OCI-LY1 (cell line): ENCODE measurements around the gene CCDC59.

Source experiments
- H2AFZ ChIP-seq: fragments of 200-600 bp; sonication (generic), shearing (Covaris generic); 2 replicates; pipeline ENCODE4 v1.6.0; 2014; ENCODE audit warnings: antibody characterized with exemption, mild to moderate bottlenecking, low read length
- H3F3A ChIP-seq: fragments of 200-600 bp; sonication (generic), shearing (Covaris generic); 2 replicates; pipeline ENCODE4 v1.6.0; 2014; ENCODE audit warnings: mild to moderate bottlenecking, antibody characterized with exemption, low read length, moderate library complexity; ENCODE audit not compliant: insufficient read depth
- H3K27ac ChIP-seq: fragments of 200-600 bp; sonication (generic); 2 replicates; pipeline ENCODE4 v1.5.1; 2014; ENCODE audit warnings: low read length, mixed run types, mild to moderate bottlenecking, low read depth; ENCODE audit not compliant: poor library complexity, severe bottlenecking
- H3K27me3 ChIP-seq: fragments of 200-600 bp; sonication (generic); 2 replicates; pipeline ENCODE4 v1.6.0; 2014; ENCODE audit warnings: antibody characterized with exemption, mild to moderate bottlenecking, low read length, moderate library complexity; ENCODE audit not compliant: insufficient read depth
- H3K36me3 ChIP-seq: fragments of 200-600 bp; sonication (generic); 2 replicates; pipeline ENCODE4 v1.6.1; 2014; ENCODE audit warnings: mild to moderate bottlenecking, antibody characterized with exemption, low read length, moderate library complexity, mixed read lengths; ENCODE audit not compliant: insufficient read depth
- H3K4me1 ChIP-seq: fragments of 200-600 bp; sonication (generic); 2 replicates; pipeline ENCODE4 v1.5.1; 2014; ENCODE audit warnings: mild to moderate bottlenecking, low read length, moderate library complexity; ENCODE audit not compliant: insufficient read depth, severe bottlenecking
- H3K4me2 ChIP-seq: fragments of 200-600 bp; sonication (generic), shearing (Covaris generic); 2 replicates; pipeline ENCODE4 v1.6.1; 2014; ENCODE audit warnings: low read length
- H3K4me3 ChIP-seq: fragments of 200-600 bp; sonication (generic); 2 replicates; pipeline ENCODE4 v1.5.1; 2014; ENCODE audit warnings: low read length, low read depth, mild to moderate bottlenecking, mixed read lengths; ENCODE audit not compliant: poor library complexity, severe bottlenecking
- H3K79me2 ChIP-seq: fragments of 200-600 bp; shearing (Covaris generic); 2 replicates; pipeline ENCODE4 v1.6.1; 2016; ENCODE audit warnings: mixed run types, low read length, mixed read lengths; ENCODE audit not compliant: insufficient read depth
- H3K9ac ChIP-seq: fragments of 200-600 bp; sonication (generic), shearing (Covaris generic); 2 replicates; pipeline ENCODE4 v1.6.1; 2014; ENCODE audit warnings: mild to moderate bottlenecking, low read length, mixed read lengths
- H3K9me2 ChIP-seq: fragments of 200-600 bp; sonication (generic), shearing (Covaris generic); 2 replicates; pipeline ENCODE4 v1.6.1; 2014; ENCODE audit warnings: low read depth, mild to moderate bottlenecking, low read length, mixed read lengths
- H3K9me3 ChIP-seq: fragments of 200-600 bp; shearing (Covaris generic); 2 replicates; pipeline ENCODE4 v1.6.1; 2014; ENCODE audit warnings: low read length, mixed read lengths
- H4K20me1 ChIP-seq: fragments of 200-600 bp; sonication (generic), shearing (Covaris generic); 2 replicates; pipeline ENCODE4 v1.6.0; 2016; ENCODE audit warnings: mild to moderate bottlenecking, low read length; ENCODE audit not compliant: insufficient read depth
- CTCF ChIP-seq: fragments of 200-600 bp; sonication (generic), shearing (Covaris generic); IDR thresholded peaks from 2 replicates; pipeline ENCODE4 v1.5.1; 2017; ENCODE audit warnings: mild to moderate bottlenecking, antibody characterized with exemption, low read length, moderate library complexity, mixed read lengths
- EZH2 ChIP-seq: fragments of 200-600 bp; sonication (generic), shearing (Covaris generic); IDR thresholded peaks from 2 replicates; pipeline ENCODE4 v1.8.0; 2017; ENCODE audit warnings: borderline replicate concordance, mixed run types, mild to moderate bottlenecking, antibody characterized with exemption, low read length, moderate library complexity, mixed read lengths

The CCDC59 gene

GRCh38 chr12:82400819-82401218 lies 42.6 kb upstream of the CCDC59 start:
- H3K36me3 ChIP-seq = no peaks in the 10 kb centered on the region
- H3K9me3 ChIP-seq = no peaks in the 10 kb centered on the region
- no peak for TF ChIP-seq CTCF
- no peak for TF ChIP-seq EZH2
- no peak overlapping the region for H2AFZ ChIP-seq
- no peaks in the 10 kb centered on the region for H3K27me3 ChIP-seq
- no peaks in the 10 kb centered on the region for H3F3A ChIP-seq
- H3K4me1 ChIP-seq = no peaks in the 10 kb centered on the region
- no peak overlapping the region for H3K27ac ChIP-seq
- no peaks in the 10 kb centered on the region for H3K79me2 ChIP-seq
- H3K9ac ChIP-seq = no peak overlapping the region
- H3K4me3 ChIP-seq = no peak overlapping the region
- no peaks in the 10 kb centered on the region for H4K20me1 ChIP-seq
- no peak overlapping the region for H3K4me2 ChIP-seq
- H3K9me2 ChIP-seq = no peaks in the 10 kb centered on the region

GRCh38 chr12:82398879-82399278 lies 40.7 kb upstream of the CCDC59 start:
- no peaks in the 10 kb centered on the region for H4K20me1 ChIP-seq
- H3K9me2 ChIP-seq = no peaks in the 10 kb centered on the region
- no peak overlapping the region for H3K27ac ChIP-seq
- H3K9me3 ChIP-seq = no peaks in the 10 kb centered on the region
- H3F3A ChIP-seq = no peaks in the 10 kb centered on the region
- H3K79me2 ChIP-seq = no peaks in the 10 kb centered on the region
- H2AFZ ChIP-seq = no peak overlapping the region
- H3K27me3 ChIP-seq = no peaks in the 10 kb centered on the region
- H3K4me2 ChIP-seq = no peak overlapping the region
- no peaks in the 10 kb centered on the region for H3K36me3 ChIP-seq
- H3K4me1 ChIP-seq = no peaks in the 10 kb centered on the region
- H3K4me3 ChIP-seq = no peak overlapping the region
- TF ChIP-seq EZH2 (no peak), CTCF (no peak)
- no peak overlapping the region for H3K9ac ChIP-seq

- no peak overlapping the region for H3K4me2 ChIP-seq
Observed at GRCh38 chr12:82383930-82384552, 25.9 kb upstream of the CCDC59 start.

More at GRCh38 chr12:82383930-82384552, 25.9 kb upstream of the CCDC59 start:
- Histone ChIP-seq H3K9ac (no peak overlapping the region), H3F3A (no peaks in the 10 kb centered on the region), H3K9me2 (no peaks in the 10 kb centered on the region), H2AFZ (no peak overlapping the region; the same call in 1 of the 2 replicates), H3K9me3 (no peaks in the 10 kb centered on the region), H3K27ac (no peak overlapping the region), H3K27me3 (no peaks in the 10 kb centered on the region), H3K36me3 (no peaks in the 10 kb centered on the region), H3K4me1 (no peaks in the 10 kb centered on the region), H3K79me2 (no peaks in the 10 kb centered on the region), H3K4me3 (no peak overlapping the region), H4K20me1 (no peaks in the 10 kb centered on the region)
- TF ChIP-seq CTCF (peak; percentile 51; the same call in 1 of the 2 replicates), EZH2 (no peak)
